ENCODE data around the gene WNT2.

DNA sequence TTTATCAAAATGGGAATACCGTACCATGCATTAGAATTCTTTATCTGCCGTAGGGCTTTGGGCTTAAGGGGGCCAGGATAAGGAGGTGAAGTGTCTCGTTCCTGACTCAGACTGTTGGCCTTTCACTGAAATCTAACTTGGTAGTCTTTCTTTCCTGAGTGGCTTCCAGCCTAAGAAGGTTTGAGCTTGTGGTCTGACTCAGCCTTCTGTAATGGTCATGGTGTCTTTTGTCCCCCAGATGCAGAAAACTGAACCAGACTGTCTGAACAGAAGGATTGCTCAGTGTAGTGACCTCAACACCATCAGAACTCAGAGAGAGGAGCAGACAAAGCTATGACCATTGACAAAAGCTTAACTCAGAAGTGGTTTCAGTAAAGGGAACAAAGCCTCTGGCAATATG, 39.5 kb downstream of the WNT2 start:
- TF ChIP-seq POLR2A (IDR thresholded peaks at IDR 0.05) = no peak
- TF ChIP-seq, protein P1, sequence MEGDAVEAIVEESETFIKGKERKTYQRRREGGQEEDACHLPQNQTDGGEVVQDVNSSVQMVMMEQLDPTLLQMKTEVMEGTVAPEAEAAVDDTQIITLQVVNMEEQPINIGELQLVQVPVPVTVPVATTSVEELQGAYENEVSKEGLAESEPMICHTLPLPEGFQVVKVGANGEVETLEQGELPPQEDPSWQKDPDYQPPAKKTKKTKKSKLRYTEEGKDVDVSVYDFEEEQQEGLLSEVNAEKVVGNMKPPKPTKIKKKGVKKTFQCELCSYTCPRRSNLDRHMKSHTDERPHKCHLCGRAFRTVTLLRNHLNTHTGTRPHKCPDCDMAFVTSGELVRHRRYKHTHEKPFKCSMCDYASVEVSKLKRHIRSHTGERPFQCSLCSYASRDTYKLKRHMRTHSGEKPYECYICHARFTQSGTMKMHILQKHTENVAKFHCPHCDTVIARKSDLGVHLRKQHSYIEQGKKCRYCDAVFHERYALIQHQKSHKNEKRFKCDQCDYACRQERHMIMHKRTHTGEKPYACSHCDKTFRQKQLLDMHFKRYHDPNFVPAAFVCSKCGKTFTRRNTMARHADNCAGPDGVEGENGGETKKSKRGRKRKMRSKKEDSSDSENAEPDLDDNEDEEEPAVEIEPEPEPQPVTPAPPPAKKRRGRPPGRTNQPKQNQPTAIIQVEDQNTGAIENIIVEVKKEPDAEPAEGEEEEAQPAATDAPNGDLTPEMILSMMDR (IDR thresholded peaks at IDR 0.05) = no peak

All from transverse colon (tissue), 3 donors.